Cardiac muscle cell (in vitro differentiated cells and primary cell): ENCODE results near the gene PAX5. TPM values are rescaled to one million over a fixed set of nuclear protein-coding genes. Genes with fewer than 3 reads are reported as not detected.

Experiments used
- DNase-seq, 2 donors: peaks; one replicate each; pipeline versions ENCODE4 v3.0.0 to v3.0.0-alpha.2; 2010 to 2017; ENCODE audit warnings: low read depth in 1 of 2, low spot score in 1 of 2
- H3K27ac ChIP-seq: fragments of 200-600 bp; sonication (generic); 2 replicates; pipeline ENCODE4 v1.5.1; 2016
- H3K27me3 ChIP-seq: fragments of 200-600 bp; sonication (generic); 2 replicates; pipeline ENCODE4 v1.6.0; 2016; ENCODE audit warnings: control low read depth
- H3K36me3 ChIP-seq: fragments of 200-600 bp; sonication (generic); 2 replicates; pipeline ENCODE4 v1.5.1; 2016; ENCODE audit warnings: control low read depth
- H3K4me1 ChIP-seq: fragments of 200-600 bp; sonication (generic); 2 replicates; pipeline ENCODE4 v1.8.1; 2017; ENCODE audit warnings: low read depth, mild to moderate bottlenecking, mixed run types
- H3K4me3 ChIP-seq: fragments of 200-600 bp; sonication (generic); 2 replicates; pipeline ENCODE4 v1.5.1; 2016; ENCODE audit warnings: mild to moderate bottlenecking
- H3K9me3 ChIP-seq: fragments of 200-600 bp; sonication (generic); 2 replicates; pipeline ENCODE4 v1.5.1; 2017; ENCODE audit warnings: low read depth, mild to moderate bottlenecking, control low read depth
- polyA plus RNA-seq: library from polyadenylated mRNA; unstranded; fragments of >200 nt; fragmentation: Nextera tagmentation; extraction: Ambion mirVana; gene quantifications from 2 replicates; pipeline ENCODE4 v1.2.1, GENCODE V29; 2016
- total RNA-seq: library from RNA; depleted of rRNA; stranded (reverse); fragments of >200 nt; gene quantifications from 2 replicates; pipeline ENCODE4 v1.2.3, GENCODE V29; 2016
- TF ChIP-seq, protein P1 (sequence below): IDR thresholded peaks from 2 replicates; pipeline ENCODE4 v1.5.1; 2012; ENCODE audit warnings: low read depth, mild to moderate bottlenecking, low read length

Gene PAX5
- total and polyA plus RNA-seq, 2 experiments from 2014 or later, result not detected

DNA sequence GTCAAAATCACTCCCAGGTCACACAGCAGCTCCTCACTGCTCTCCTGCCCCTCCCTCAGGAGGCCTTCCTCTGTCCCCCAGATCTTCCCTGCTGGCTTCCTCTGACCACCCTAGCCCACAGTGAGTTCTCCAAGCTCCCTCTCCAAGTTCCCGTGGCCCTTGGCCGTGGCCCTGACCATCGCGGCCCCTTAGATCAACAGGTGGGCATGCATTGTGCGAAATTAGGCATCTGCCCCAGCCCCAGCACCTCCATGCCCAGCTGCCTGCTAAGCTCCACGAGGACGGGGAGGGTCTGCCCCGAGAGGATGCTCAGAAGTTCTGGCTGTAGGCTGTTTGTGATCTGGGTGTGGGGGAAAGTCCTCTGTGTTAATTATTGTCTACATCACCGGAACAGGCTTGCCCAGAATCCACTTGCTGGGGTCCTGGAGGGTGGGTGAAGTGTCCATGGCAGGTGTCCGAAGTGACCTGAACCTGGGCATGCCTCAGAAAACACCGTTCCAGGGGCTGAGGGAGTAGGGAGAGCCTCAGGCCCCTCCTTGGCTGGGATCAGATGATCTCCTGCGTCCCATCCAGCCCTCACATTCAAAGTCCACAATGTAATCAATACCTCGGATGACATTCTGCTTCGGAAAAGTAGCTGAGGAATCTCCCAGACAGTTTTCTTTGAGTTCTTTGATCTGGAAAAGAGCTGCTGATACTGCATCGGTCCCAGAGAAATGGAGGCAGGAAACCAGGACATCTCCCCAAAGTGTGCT lies 194.8 kb downstream of the PAX5 start:
- Histone ChIP-seq H3K27ac (no peak overlapping the region), H3K4me3 (no peak overlapping the region), H3K4me1 (no peaks in the 10 kb centered on the region), H3K36me3 (no peaks in the 10 kb centered on the region), H3K9me3 (no peaks in the 10 kb centered on the region), H3K27me3 (peaks cover 2% of the 10 kb centered on the region)
- no peak for DNase-seq
- TF ChIP-seq, protein P1, sequence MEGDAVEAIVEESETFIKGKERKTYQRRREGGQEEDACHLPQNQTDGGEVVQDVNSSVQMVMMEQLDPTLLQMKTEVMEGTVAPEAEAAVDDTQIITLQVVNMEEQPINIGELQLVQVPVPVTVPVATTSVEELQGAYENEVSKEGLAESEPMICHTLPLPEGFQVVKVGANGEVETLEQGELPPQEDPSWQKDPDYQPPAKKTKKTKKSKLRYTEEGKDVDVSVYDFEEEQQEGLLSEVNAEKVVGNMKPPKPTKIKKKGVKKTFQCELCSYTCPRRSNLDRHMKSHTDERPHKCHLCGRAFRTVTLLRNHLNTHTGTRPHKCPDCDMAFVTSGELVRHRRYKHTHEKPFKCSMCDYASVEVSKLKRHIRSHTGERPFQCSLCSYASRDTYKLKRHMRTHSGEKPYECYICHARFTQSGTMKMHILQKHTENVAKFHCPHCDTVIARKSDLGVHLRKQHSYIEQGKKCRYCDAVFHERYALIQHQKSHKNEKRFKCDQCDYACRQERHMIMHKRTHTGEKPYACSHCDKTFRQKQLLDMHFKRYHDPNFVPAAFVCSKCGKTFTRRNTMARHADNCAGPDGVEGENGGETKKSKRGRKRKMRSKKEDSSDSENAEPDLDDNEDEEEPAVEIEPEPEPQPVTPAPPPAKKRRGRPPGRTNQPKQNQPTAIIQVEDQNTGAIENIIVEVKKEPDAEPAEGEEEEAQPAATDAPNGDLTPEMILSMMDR, result no peak

DNA sequence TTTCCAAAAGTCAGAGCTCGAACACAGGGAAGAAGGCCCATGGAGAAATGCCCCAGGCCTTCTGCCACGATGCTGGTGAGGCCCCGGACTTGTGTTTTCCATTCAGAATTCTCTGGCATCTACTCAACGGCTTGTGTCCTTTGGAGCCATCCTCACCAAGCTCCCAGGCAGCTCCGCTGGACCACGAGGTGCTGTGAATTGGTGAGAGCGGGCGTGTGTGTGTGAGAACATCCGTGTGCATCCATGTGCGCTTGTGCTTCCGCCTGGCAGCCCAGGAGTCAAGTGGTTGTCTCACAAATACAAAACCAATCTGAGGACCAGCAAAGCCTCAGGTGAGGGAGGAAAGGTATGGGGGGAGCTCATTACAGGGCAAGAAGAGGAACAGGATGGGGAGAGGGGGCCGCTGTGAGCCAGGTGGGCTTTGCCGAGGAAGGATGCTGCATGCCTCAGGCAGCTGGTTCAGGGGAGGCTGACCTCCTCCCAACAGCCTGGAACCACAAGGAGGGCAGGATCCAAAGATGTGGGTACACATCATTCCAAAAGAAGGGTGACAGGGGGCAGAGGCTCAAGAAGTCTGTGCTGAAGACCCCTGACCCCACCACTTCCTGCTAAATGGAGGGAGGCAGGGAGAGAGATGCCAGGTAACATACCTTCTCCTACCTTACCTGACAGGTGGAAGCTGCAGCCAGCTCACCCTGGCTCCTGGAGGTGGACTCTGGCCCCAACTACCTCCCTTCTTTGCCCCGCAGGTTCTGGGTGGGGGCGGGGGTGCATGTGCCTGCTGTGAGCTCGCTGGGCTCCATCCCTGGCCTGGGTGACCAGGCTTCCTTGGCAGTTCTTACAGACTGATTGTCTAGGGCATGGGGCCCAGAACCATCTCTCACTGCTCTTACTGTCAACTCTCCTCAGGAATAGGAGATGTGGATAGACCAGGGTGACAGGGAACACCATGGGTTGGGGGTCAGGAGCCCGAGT lies 196.3 kb downstream of the PAX5 start:
- no peak for DNase-seq
- Histone ChIP-seq H3K9me3 (no peaks in the 10 kb centered on the region), H3K27me3 (peaks cover 2% of the 10 kb centered on the region), H3K4me1 (no peaks in the 10 kb centered on the region), H3K4me3 (no peak overlapping the region), H3K36me3 (no peaks in the 10 kb centered on the region), H3K27ac (no peak overlapping the region)
- TF ChIP-seq, protein P1, result no peak

DNA sequence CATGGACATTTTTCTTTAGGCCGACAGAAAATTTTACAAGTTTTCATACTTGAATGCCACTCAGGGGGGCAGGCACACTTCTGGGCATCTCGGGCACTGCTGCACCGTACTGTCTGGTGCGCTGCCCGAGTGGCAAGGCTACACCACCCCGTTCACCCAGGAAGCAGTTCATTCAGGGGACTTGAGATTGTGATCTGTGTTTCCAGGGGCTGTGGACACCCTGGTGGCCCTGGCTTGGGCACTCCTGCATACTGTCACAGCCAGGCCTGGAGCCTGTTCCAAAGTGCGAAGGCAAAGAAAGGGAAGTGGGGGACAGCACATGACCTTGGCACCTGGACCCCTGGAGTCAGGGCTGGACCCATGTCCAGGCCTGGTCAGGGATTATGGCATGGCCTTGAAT lies 197.6 kb downstream of the PAX5 start:
- Histone ChIP-seq H3K36me3 (no peaks in the 10 kb centered on the region), H3K27ac (no peak overlapping the region), H3K27me3 (peaks cover 2% of the 10 kb centered on the region), H3K4me1 (no peaks in the 10 kb centered on the region), H3K9me3 (no peaks in the 10 kb centered on the region), H3K4me3 (no peak overlapping the region)
- TF ChIP-seq, protein P1, result no peak
- DNase-seq, result no peak

DNA sequence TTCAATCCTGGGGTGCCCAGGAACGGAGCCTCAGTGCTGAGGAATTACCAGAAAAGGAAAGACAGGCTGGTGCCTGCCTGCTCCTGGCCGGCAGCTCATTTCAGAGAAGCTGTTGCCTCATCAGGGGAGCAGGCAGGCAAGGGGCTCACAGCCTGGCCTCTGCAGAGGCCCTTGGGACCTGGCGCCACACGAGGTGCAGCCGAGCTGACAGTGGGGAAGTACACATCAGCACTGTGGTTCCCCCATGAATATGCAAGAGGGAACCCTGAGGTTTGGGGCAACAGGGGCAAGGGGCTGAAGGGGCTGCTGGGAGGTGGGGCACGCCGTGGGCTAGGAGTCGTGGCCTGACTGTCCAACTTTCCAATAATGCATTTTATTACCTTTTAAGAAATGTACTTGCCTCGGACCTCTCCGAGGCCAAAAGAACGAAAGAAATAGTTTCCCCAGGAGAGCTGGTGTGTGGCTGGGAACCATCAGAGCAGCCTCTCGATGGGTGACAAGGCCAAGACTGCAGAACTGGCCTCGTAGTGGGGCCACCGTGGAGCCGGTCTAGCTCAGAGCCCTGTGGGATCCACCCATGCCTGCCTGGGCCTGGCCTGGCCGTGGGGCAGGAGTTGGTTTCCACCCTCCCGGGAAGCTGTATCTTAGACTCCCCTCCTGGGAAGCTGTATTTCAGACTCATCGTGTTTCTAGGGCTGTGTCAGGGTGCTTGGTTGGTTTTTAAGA lies 198.6 kb downstream of the PAX5 start:
- no peaks in the 10 kb centered on the region for H3K9me3 ChIP-seq
- no peak overlapping the region for H3K4me3 ChIP-seq
- no peaks in the 10 kb centered on the region for H3K36me3 ChIP-seq
- H3K27ac ChIP-seq, result no peak overlapping the region
- no peak for DNase-seq
- TF ChIP-seq, protein P1, result no peak
- H3K4me1 ChIP-seq, result no peaks in the 10 kb centered on the region
- peaks cover 2% of the 10 kb centered on the region for H3K27me3 ChIP-seq

DNA sequence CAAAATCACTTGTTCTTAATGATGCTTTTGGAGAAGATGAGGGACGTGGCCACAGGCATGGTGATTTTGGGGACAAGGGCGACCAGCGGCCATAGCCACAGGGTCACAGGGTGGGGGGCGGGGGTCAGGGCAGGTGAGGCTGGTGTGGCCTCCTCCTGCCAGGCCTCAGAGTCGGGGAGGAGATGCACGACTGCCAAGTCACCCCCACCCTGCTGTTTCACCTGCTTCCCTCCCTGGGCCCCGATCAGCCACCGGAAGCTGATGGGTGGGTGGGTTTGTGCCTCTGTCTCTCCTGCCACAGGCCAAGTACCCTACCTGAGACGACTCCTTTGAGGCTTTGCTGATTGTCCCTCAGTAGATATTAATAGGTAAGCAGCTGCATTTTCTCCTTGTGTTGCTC lies 199.3 kb downstream of the PAX5 start:
- no peak for DNase-seq
- no peaks in the 10 kb centered on the region for H3K9me3 ChIP-seq
- TF ChIP-seq, protein P1, result no peak
- no peak overlapping the region for H3K27ac ChIP-seq
- H3K36me3 ChIP-seq, result no peaks in the 10 kb centered on the region
- no peaks in the 10 kb centered on the region for H3K4me1 ChIP-seq
- H3K4me3 ChIP-seq, result no peak overlapping the region
- peaks cover 2% of the 10 kb centered on the region for H3K27me3 ChIP-seq
